ENCODE data around the gene KIAA0513.

DNA sequence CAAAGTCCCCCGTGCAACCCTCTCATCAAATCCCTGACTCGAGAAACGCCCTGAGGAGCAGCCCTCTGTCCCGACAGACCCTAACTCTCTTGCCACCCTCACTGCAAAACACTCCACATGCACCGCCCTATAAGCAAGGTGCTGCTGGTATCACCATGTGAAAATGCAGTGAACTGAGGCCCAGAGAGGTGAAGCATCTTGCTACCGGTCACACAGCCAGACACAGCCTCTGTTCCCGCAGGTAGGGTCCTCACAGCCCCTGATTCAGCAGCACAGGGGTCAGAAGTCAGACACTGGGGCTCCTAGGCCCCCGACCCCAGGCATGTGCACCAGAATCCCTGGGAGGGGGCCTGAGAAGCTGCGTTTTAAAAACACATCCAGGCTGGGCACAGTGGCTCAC, 83.6 kb downstream of the KIAA0513 start:
- TF ChIP-seq ZNF224 (CRISPR knock-in tag; IDR thresholded peaks at IDR 0.05) = no peak
- no peak for TF ChIP-seq TEAD2 (CRISPR knock-in tag; IDR thresholded peaks at IDR 0.05)
- no peak for TF ChIP-seq POLR2AphosphoS5 (IDR thresholded peaks at IDR 0.05; ENCODE audit: low read depth, low read length)
- TF ChIP-seq, protein P1, sequence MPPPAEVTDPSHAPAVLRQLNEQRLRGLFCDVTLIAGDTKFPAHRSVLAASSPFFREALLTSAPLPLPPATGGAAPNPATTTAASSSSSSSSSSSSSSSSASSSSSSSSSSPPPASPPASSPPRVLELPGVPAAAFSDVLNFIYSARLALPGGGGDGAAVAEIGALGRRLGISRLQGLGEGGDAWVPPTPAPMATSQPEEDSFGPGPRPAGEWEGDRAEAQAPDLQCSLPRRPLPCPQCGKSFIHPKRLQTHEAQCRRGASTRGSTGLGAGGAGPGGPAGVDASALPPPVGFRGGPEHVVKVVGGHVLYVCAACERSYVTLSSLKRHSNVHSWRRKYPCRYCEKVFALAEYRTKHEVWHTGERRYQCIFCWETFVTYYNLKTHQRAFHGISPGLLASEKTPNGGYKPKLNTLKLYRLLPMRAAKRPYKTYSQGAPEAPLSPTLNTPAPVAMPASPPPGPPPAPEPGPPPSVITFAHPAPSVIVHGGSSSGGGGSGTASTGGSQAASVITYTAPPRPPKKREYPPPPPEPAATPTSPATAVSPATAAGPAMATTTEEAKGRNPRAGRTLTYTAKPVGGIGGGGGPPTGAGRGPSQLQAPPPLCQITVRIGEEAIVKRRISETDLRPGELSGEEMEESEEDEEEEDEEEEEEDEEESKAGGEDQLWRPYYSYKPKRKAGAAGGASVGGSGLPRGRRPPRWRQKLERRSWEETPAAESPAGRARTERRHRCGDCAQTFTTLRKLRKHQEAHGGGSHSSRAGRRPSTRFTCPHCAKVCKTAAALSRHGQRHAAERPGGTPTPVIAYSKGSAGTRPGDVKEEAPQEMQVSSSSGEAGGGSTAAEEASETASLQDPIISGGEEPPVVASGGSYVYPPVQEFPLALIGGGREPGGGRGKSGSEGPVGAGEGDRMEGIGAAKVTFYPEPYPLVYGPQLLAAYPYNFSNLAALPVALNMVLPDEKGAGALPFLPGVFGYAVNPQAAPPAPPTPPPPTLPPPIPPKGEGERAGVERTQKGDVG (CRISPR knock-in tag; IDR thresholded peaks at IDR 0.05; ENCODE audit: borderline replicate concordance) = no peak
- TF ChIP-seq MAZ (IDR thresholded peaks at IDR 0.05; ENCODE audit: borderline replicate concordance, low read depth, low read length) = no peak
- no peak for TF ChIP-seq MAZ (CRISPR knock-in tag; IDR thresholded peaks at IDR 0.05; ENCODE audit: low read depth)
- TF ChIP-seq CTCF (CRISPR knock-in tag; IDR thresholded peaks at IDR 0.05) = no peak

Data from HepG2 (cell line).